HG03439 (cell line): ENCODE measurements around the gene MAML2.
A peak's percentile ranks its signal among the peaks of the same experiment; 100 is the strongest.

Experiments
- ATAC-seq: cut with Tn5 transposase; IDR thresholded peaks from one replicate; pipeline ENCODE4 v1.9.1; 2021; ENCODE audit warnings: mild to moderate bottlenecking, moderate library complexity; ENCODE audit not compliant: unreplicated experiment

MAML2 gene

GRCh38 chr11:96161307-96162089 is 181.5 kb downstream of the MAML2 start:
- no peak for ATAC-seq

GRCh38 chr11:96160732-96161306 is 182.2 kb downstream of the MAML2 start:
- no peak for ATAC-seq

- ATAC-seq, result no peak
Measured at GRCh38 chr11:96159968-96160367, 183.0 kb downstream of the MAML2 start.

GRCh38 chr11:96158126-96158525 is 184.9 kb downstream of the MAML2 start:
- ATAC-seq, result no peak

- ATAC-seq, result no peak
Measured at GRCh38 chr11:96157517-96157873, 185.5 kb downstream of the MAML2 start.

- ATAC-seq, result no peak
Measured at GRCh38 chr11:96156379-96156722, 186.6 kb downstream of the MAML2 start.

GRCh38 chr11:96155627-96156378 is 187.2 kb downstream of the MAML2 start:
- ATAC-seq, result peak; percentile 75

- ATAC-seq, result no peak
Measured at GRCh38 chr11:96154802-96155520, 188.0 kb downstream of the MAML2 start.

GRCh38 chr11:96152623-96153022 is 190.4 kb downstream of the MAML2 start:
- no peak for ATAC-seq

- ATAC-seq, result no peak
Measured at GRCh38 chr11:96151501-96151900, 191.5 kb downstream of the MAML2 start.

- no peak for ATAC-seq
Measured at GRCh38 chr11:96150609-96151008, 192.4 kb downstream of the MAML2 start.

- ATAC-seq, result no peak
Measured at GRCh38 chr11:96149743-96150555, 193.0 kb downstream of the MAML2 start.

- ATAC-seq, result no peak
Measured at GRCh38 chr11:96147906-96148486, 195.0 kb downstream of the MAML2 start.

- no peak for ATAC-seq
Measured at GRCh38 chr11:96147186-96147585, 195.8 kb downstream of the MAML2 start.

GRCh38 chr11:96146765-96147164 is 196.2 kb downstream of the MAML2 start:
- no peak for ATAC-seq

GRCh38 chr11:96145163-96145585 is 197.8 kb downstream of the MAML2 start:
- no peak for ATAC-seq

GRCh38 chr11:96144553-96144952 is 198.4 kb downstream of the MAML2 start:
- ATAC-seq, result no peak

GRCh38 chr11:96143041-96143521 is 199.9 kb downstream of the MAML2 start:
- no peak for ATAC-seq

GRCh38 chr11:96141626-96142025 is 201.4 kb downstream of the MAML2 start:
- no peak for ATAC-seq

- no peak for ATAC-seq
Measured at GRCh38 chr11:96139691-96140090, 203.3 kb downstream of the MAML2 start.
